Panc1 (cell line): ENCODE data around the gene IFNK. TPM values are rescaled to one million over a fixed set of nuclear protein-coding genes. Genes with fewer than 3 reads are reported as not detected.

Experiments used
- ATAC-seq: fragments of 200-7000 bp; cut with Tn5 transposase; 2 replicates; pipeline ENCODE4 v1.9.1; 2020; ENCODE audit warnings: mild to moderate bottlenecking, moderate library complexity
- BruUV-seq: library from RNA; stranded (reverse); fragments of 400-500 nt; replicated peaks from 2 replicates; lab custom pipeline; 2021; lab: Mats Ljungman, UMichigan
- CTCF ChIA-PET: fragments of 300-600 bp; sonication (Branson Sonifier 250); formaldehyde crosslinking; loops from one replicate; lab custom pipeline; 2022; ENCODE audit warnings: antibody characterized with exemption; lab: Charles Lee
- POLR2A ChIA-PET: fragments of 300-600 bp; sonication (Branson Sonifier 250); formaldehyde crosslinking; loops from one replicate; lab custom pipeline; 2022; ENCODE audit warnings: antibody characterized with exemption; lab: Charles Lee
- DNase-seq: peaks from one replicate; pipeline ENCODE4 v3.0.0-alpha.2; 2010; ENCODE audit warnings: low read depth, low spot score
- H3K27ac ChIP-seq: 2 replicates; pipeline ENCODE4 v1.5.1; 2011; ENCODE audit warnings: mild to moderate bottlenecking, low read length, inconsistent platforms
- H3K27me3 ChIP-seq: fragments of 200-500 bp; sonication (Bioruptor generic); 2 replicates; pipeline ENCODE4 v1.6.0; 2014; ENCODE audit warnings: low read length, inconsistent platforms; ENCODE audit not compliant: control insufficient read depth, insufficient read depth
- H3K36me3 ChIP-seq: fragments of 200-500 bp; sonication (Bioruptor generic); 2 replicates; pipeline ENCODE4 v1.5.1; 2014; ENCODE audit warnings: inconsistent platforms, mild to moderate bottlenecking, low read length, moderate library complexity; ENCODE audit not compliant: control insufficient read depth, insufficient read depth
- H3K4me1 ChIP-seq: 2 replicates; pipeline ENCODE4 v1.5.1; 2011; ENCODE audit warnings: inconsistent platforms, mild to moderate bottlenecking, low read length, moderate library complexity; ENCODE audit not compliant: control insufficient read depth, insufficient read depth
- H3K4me3 ChIP-seq, 2 experiments: 2 replicates each; pipeline ENCODE4 v1.5.1; 2011 to 2012; ENCODE audit warnings: low read depth in 2 of 2, low read length in 2 of 2, mild to moderate bottlenecking in 2 of 2, inconsistent platforms in 1 of 2, moderate library complexity in 1 of 2
- H3K9me3 ChIP-seq: fragments of 200-500 bp; sonication (Bioruptor generic); 2 replicates; pipeline ENCODE4 v1.5.1; 2014; ENCODE audit warnings: low read depth, mild to moderate bottlenecking, inconsistent platforms, low read length, moderate library complexity; ENCODE audit not compliant: control insufficient read depth, insufficient read depth
- POLR2AphosphoS5 ChIP-seq: IDR thresholded peaks from 2 replicates; pipeline ENCODE4 v1.6.1; 2012; ENCODE audit warnings: mild to moderate bottlenecking, low read depth, low read length, moderate library complexity
- SIN3A ChIP-seq: IDR thresholded peaks from 2 replicates; pipeline ENCODE4 v1.6.1; 2012; ENCODE audit warnings: low read depth, mild to moderate bottlenecking, low read length, moderate library complexity, borderline replicate concordance; ENCODE audit not compliant: insufficient read depth
- TCF7L2 ChIP-seq: IDR thresholded peaks from 2 replicates; pipeline ENCODE4 v1.6.1; 2011; ENCODE audit warnings: mild to moderate bottlenecking, low read depth, low read length, inconsistent platforms
- in situ Hi-C: cut with HindIII; loops from 2 replicates; pipeline ENCODE4 v1.10.0; 2016; ENCODE audit warnings: low sequenced_read_pairs, low pct_unique_long_range_greater_than_20kb
- intact Hi-C: fragments of 100-400 bp; cut with micrococcal nuclease; formaldehyde crosslinking; loops from one replicate; pipeline ENCODE4 v1.10.0; 2022; ENCODE audit not compliant: unreplicated experiment
- total RNA-seq: library from RNA; stranded (reverse); gene quantifications from one replicate; pipeline ENCODE4 v1.2.1, GENCODE V29; 2021; ENCODE audit not compliant: unreplicated experiment
- TF ChIP-seq, protein P1 (sequence below), 2 experiments: IDR thresholded peaks; 2 replicates each; pipeline ENCODE4 v1.6.1; 2011 to 2012; ENCODE audit warnings: low read depth in 2 of 2, control low read depth in 1 of 2, low read length in 1 of 2, mild to moderate bottlenecking in 1 of 2, moderate library complexity in 1 of 2; ENCODE audit not compliant: insufficient read depth in 1 of 2
- TF ChIP-seq, protein P2 (sequence below): fragments of 450-650 bp; IDR thresholded peaks from 2 replicates; pipeline ENCODE4 v1.5.1; 2017; ENCODE audit warnings: mild to moderate bottlenecking

IFNK gene
- total RNA-seq, 1 experiment from 2014 or later = not detected

DNA sequence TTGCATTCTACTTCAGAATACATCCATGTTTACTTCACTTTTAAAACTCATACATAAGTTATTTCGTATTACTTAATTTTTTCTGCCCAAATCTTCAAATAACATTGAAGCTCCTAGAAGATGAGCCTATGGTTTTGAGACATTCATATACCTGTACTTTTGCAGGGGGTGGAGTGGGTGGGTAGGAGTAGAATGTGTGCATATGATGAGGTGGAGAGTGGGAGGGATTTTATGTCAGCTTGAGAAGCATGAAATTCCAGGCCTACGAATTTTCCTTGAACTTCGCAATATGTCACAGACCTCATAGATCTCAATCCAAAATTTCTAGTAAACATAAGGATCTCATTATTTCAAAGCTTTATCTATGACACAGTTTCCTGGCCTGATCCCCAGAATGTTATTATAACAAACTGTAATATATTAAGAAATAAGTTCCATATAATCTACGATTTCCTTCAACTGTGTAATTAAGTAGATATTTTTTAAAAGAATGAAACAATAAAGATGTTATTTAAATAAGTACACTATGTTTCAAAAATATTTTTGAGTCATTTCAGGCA lies 25.2 kb downstream of the IFNK start:
- Histone ChIP-seq H3K4me1 (no peaks in the 10 kb centered on the region), H3K27ac (no peak overlapping the region), H3K9me3 (no peaks in the 10 kb centered on the region), H3K36me3 (no peaks in the 10 kb centered on the region), H3K4me3 (no peak overlapping the region), H3K27me3 (no peaks in the 10 kb centered on the region)
- in situ Hi-C loops = no loop called here
- POLR2A ChIA-PET = no interaction called here
- DNase-seq (no peak), ATAC-seq (no peak)
- no TSS peak for BruUV-seq
- TF ChIP-seq SIN3A (no peak), POLR2AphosphoS5 (no peak), TCF7L2 (no peak)
- TF ChIP-seq, protein P1, sequence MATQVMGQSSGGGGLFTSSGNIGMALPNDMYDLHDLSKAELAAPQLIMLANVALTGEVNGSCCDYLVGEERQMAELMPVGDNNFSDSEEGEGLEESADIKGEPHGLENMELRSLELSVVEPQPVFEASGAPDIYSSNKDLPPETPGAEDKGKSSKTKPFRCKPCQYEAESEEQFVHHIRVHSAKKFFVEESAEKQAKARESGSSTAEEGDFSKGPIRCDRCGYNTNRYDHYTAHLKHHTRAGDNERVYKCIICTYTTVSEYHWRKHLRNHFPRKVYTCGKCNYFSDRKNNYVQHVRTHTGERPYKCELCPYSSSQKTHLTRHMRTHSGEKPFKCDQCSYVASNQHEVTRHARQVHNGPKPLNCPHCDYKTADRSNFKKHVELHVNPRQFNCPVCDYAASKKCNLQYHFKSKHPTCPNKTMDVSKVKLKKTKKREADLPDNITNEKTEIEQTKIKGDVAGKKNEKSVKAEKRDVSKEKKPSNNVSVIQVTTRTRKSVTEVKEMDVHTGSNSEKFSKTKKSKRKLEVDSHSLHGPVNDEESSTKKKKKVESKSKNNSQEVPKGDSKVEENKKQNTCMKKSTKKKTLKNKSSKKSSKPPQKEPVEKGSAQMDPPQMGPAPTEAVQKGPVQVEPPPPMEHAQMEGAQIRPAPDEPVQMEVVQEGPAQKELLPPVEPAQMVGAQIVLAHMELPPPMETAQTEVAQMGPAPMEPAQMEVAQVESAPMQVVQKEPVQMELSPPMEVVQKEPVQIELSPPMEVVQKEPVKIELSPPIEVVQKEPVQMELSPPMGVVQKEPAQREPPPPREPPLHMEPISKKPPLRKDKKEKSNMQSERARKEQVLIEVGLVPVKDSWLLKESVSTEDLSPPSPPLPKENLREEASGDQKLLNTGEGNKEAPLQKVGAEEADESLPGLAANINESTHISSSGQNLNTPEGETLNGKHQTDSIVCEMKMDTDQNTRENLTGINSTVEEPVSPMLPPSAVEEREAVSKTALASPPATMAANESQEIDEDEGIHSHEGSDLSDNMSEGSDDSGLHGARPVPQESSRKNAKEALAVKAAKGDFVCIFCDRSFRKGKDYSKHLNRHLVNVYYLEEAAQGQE (IDR thresholded peaks at IDR 0.05; ENCODE audit: insufficient read depth in 1 of 2, low read depth in 2 of 2, low read length in 1 of 2) = no peak
- TF ChIP-seq, protein P2, sequence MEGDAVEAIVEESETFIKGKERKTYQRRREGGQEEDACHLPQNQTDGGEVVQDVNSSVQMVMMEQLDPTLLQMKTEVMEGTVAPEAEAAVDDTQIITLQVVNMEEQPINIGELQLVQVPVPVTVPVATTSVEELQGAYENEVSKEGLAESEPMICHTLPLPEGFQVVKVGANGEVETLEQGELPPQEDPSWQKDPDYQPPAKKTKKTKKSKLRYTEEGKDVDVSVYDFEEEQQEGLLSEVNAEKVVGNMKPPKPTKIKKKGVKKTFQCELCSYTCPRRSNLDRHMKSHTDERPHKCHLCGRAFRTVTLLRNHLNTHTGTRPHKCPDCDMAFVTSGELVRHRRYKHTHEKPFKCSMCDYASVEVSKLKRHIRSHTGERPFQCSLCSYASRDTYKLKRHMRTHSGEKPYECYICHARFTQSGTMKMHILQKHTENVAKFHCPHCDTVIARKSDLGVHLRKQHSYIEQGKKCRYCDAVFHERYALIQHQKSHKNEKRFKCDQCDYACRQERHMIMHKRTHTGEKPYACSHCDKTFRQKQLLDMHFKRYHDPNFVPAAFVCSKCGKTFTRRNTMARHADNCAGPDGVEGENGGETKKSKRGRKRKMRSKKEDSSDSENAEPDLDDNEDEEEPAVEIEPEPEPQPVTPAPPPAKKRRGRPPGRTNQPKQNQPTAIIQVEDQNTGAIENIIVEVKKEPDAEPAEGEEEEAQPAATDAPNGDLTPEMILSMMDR = no peak
- intact Hi-C loops = no loop called here
- CTCF ChIA-PET = no interaction called here

GRCh38 chr9:27554712-27555111 lies 30.6 kb downstream of the IFNK start:
- no peak for ATAC-seq
- Histone ChIP-seq H3K9me3 (no peaks in the 10 kb centered on the region), H3K4me3 (no peak overlapping the region), H3K36me3 (no peaks in the 10 kb centered on the region; the same call in 1 of the 2 replicates), H3K4me1 (no peaks in the 10 kb centered on the region), H3K27ac (no peak overlapping the region), H3K27me3 (no peaks in the 10 kb centered on the region)
- BruUV-seq = no TSS peak
- DNase-seq = no peak
- CTCF ChIA-PET = no interaction called here
- intact Hi-C loops = no loop called here
- POLR2A ChIA-PET = no interaction called here
- TF ChIP-seq POLR2AphosphoS5 (no peak), TCF7L2 (no peak), SIN3A (no peak)
- TF ChIP-seq, protein P1 (IDR thresholded peaks at IDR 0.05; ENCODE audit: insufficient read depth in 1 of 2, low read depth in 2 of 2, low read length in 1 of 2) = no peak
- TF ChIP-seq, protein P2 = no peak
- in situ Hi-C loops = no loop called here
